Neural cell (in vitro differentiated cells): ENCODE results near the gene HIPK2. TPM values are rescaled to one million over a fixed set of nuclear protein-coding genes. Genes with fewer than 3 reads are reported as not detected.

Source experiments
- H2AFZ ChIP-seq: fragments of 200-600, 300-800 bp; sonication (generic), shearing (Covaris generic); 2 replicates; pipeline ENCODE4 v1.6.0; 2014; ENCODE audit warnings: low read depth, mild to moderate bottlenecking, antibody characterized with exemption, low read length, moderate library complexity
- H3F3A ChIP-seq: fragments of 200-600 bp; shearing (Covaris generic); 2 replicates; pipeline ENCODE4 v1.6.1; 2016; ENCODE audit warnings: mild to moderate bottlenecking, moderate library complexity, mixed read lengths, antibody characterized with exemption, low read length; ENCODE audit not compliant: insufficient read depth, poor library complexity, severe bottlenecking
- H3K27ac ChIP-seq: fragments of 200-600, 300-800 bp; sonication (generic), shearing (Covaris generic); 2 replicates; pipeline ENCODE4 v1.5.1; 2014; ENCODE audit warnings: mild to moderate bottlenecking, low read length, moderate library complexity
- H3K27me3 ChIP-seq: fragments of 300-800, 200-600 bp; sonication (generic), shearing (Covaris generic); 2 replicates; pipeline ENCODE4 v1.6.0; 2014; ENCODE audit warnings: mild to moderate bottlenecking, low read depth, low read length, moderate library complexity; ENCODE audit not compliant: insufficient read depth
- H3K36me3 ChIP-seq: fragments of 300-800, 200-600 bp; sonication (generic), shearing (Covaris generic); 2 replicates; pipeline ENCODE4 v1.5.1; 2014; ENCODE audit warnings: mild to moderate bottlenecking, antibody characterized with exemption, low read length, moderate library complexity; ENCODE audit not compliant: insufficient read depth
- H3K4me2 ChIP-seq: fragments of 300-800, 200-600 bp; sonication (generic), shearing (Covaris generic); 2 replicates; pipeline ENCODE4 v1.6.0; 2014; ENCODE audit warnings: mild to moderate bottlenecking, low read length
- H3K4me3 ChIP-seq: fragments of 300-800, 200-600 bp; sonication (generic), shearing (Covaris generic); 2 replicates; pipeline ENCODE4 v1.5.1; 2014; ENCODE audit warnings: mild to moderate bottlenecking, low read length, moderate library complexity
- H3K79me2 ChIP-seq: fragments of 200-600 bp; shearing (Covaris generic); replicated peaks from 2 replicates; pipeline ENCODE4 v1.6.0; 2014; ENCODE audit warnings: mild to moderate bottlenecking, low read length, moderate library complexity; ENCODE audit not compliant: insufficient read depth
- H3K9ac ChIP-seq: fragments of 300-800, 200-600 bp; sonication (generic), shearing (Covaris generic); 2 replicates; pipeline ENCODE4 v1.6.1; 2016; ENCODE audit warnings: mild to moderate bottlenecking, low read length, mixed read lengths
- H3K9me2 ChIP-seq: fragments of 200-600 bp; shearing (Covaris generic); 2 replicates; pipeline ENCODE4 v1.6.1; 2016; ENCODE audit warnings: mild to moderate bottlenecking, low read length, mixed read lengths; ENCODE audit not compliant: insufficient read depth
- H3K9me3 ChIP-seq: fragments of 200-600, 300-800 bp; sonication (generic), shearing (Covaris generic); 2 replicates; pipeline ENCODE4 v1.6.1; 2016; ENCODE audit warnings: mild to moderate bottlenecking, mixed run types, low read length, moderate library complexity, mixed read lengths
- H4K20me1 ChIP-seq: fragments of 200-600 bp; shearing (Covaris generic); 2 replicates; pipeline ENCODE4 v1.6.1; 2016; ENCODE audit warnings: mild to moderate bottlenecking, mixed run types; ENCODE audit not compliant: insufficient read depth
- EP300 ChIP-seq: fragments of 450-650 bp; conservative IDR thresholded peaks from 2 replicates; pipeline ENCODE4 v1.6.1; 2014; ENCODE audit warnings: antibody characterized with exemption, mild to moderate bottlenecking, moderate library complexity; ENCODE audit not compliant: poor library complexity, severe bottlenecking
- EZH2 ChIP-seq: fragments of 200-600, 300-800 bp; shearing (Covaris generic), sonication (generic); IDR thresholded peaks from 2 replicates; pipeline ENCODE4 v1.6.1; 2014; ENCODE audit warnings: antibody characterized with exemption, low read length, borderline replicate concordance, mild to moderate bottlenecking; ENCODE audit not compliant: insufficient read depth, poor library complexity, severe bottlenecking
- MXI1 ChIP-seq: fragments of 450-650 bp; conservative IDR thresholded peaks from 2 replicates; pipeline ENCODE4 v1.6.1; 2014; ENCODE audit warnings: antibody characterized with exemption, mild to moderate bottlenecking; ENCODE audit not compliant: poor library complexity, severe bottlenecking
- POLR2AphosphoS5 ChIP-seq: IDR thresholded peaks from 2 replicates; pipeline ENCODE4 v1.6.1; 2012
- RAD21 ChIP-seq: fragments of 450-650 bp; conservative IDR thresholded peaks from 2 replicates; pipeline ENCODE4 v1.6.1; 2014; ENCODE audit warnings: antibody characterized with exemption, mild to moderate bottlenecking, moderate library complexity
- SMC3 ChIP-seq: fragments of 450-650 bp; conservative IDR thresholded peaks from 2 replicates; pipeline ENCODE4 v1.6.1; 2014; ENCODE audit warnings: antibody characterized with exemption, mild to moderate bottlenecking, moderate library complexity; ENCODE audit not compliant: poor library complexity
- TAF1 ChIP-seq: IDR thresholded peaks from 2 replicates; pipeline ENCODE4 v1.6.1; 2012; ENCODE audit warnings: low read depth
- polyA plus RNA-seq: library from polyadenylated mRNA; depleted of rRNA; stranded (reverse); fragments of >200 nt; gene quantifications from 2 replicates; pipeline ENCODE4 v1.2.3, GENCODE V29; 2014
- TF ChIP-seq, protein P1 (sequence below): IDR thresholded peaks from 2 replicates; pipeline ENCODE4 v1.6.1; 2012; ENCODE audit warnings: borderline replicate concordance
- TF ChIP-seq, protein P2 (sequence below): fragments of 450-650 bp; IDR thresholded peaks from 2 replicates; pipeline ENCODE4 v1.5.1; 2014; ENCODE audit warnings: antibody characterized with exemption, mild to moderate bottlenecking, moderate library complexity; ENCODE audit not compliant: poor library complexity, severe bottlenecking

The HIPK2 gene
- polyA plus RNA-seq, 1 donor from 2014 or later: 8.5 TPM

DNA sequence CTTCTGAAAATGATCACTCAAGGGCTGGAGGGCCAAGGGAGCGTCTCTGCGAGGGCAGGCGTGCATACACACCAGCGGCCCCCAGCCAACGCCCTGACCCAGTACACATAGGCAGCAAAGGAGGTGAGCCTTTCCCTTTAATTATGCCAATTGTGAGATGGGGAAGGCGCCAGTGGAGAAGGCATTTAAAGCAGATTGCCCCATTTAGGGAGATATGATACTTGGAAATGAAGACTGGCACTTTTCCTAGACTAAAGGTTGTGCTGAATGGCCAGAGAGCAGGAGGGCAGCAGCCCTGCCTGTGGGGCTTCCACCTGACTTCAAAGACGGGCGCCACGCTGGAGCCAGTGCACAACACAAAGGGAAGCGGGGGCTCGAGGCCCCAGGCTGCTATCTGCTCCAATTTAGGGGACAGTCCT, 24.1 kb downstream of the HIPK2 start:
- Histone ChIP-seq H3K4me2 (no peak overlapping the region), H3K4me3 (no peak overlapping the region), H3K9me3 (no peaks in the 10 kb centered on the region), H3K9ac (no peak overlapping the region), H2AFZ (no peak overlapping the region), H3K79me2 (peaks cover 87% of the 10 kb centered on the region), H3F3A (no peaks in the 10 kb centered on the region), H3K27ac (no peak overlapping the region), H3K9me2 (no peaks in the 10 kb centered on the region), H3K36me3 (no peaks in the 10 kb centered on the region), H3K27me3 (no peaks in the 10 kb centered on the region), H4K20me1 (no peaks in the 10 kb centered on the region)
- TF ChIP-seq RAD21: no peak
- TF ChIP-seq, protein P1, sequence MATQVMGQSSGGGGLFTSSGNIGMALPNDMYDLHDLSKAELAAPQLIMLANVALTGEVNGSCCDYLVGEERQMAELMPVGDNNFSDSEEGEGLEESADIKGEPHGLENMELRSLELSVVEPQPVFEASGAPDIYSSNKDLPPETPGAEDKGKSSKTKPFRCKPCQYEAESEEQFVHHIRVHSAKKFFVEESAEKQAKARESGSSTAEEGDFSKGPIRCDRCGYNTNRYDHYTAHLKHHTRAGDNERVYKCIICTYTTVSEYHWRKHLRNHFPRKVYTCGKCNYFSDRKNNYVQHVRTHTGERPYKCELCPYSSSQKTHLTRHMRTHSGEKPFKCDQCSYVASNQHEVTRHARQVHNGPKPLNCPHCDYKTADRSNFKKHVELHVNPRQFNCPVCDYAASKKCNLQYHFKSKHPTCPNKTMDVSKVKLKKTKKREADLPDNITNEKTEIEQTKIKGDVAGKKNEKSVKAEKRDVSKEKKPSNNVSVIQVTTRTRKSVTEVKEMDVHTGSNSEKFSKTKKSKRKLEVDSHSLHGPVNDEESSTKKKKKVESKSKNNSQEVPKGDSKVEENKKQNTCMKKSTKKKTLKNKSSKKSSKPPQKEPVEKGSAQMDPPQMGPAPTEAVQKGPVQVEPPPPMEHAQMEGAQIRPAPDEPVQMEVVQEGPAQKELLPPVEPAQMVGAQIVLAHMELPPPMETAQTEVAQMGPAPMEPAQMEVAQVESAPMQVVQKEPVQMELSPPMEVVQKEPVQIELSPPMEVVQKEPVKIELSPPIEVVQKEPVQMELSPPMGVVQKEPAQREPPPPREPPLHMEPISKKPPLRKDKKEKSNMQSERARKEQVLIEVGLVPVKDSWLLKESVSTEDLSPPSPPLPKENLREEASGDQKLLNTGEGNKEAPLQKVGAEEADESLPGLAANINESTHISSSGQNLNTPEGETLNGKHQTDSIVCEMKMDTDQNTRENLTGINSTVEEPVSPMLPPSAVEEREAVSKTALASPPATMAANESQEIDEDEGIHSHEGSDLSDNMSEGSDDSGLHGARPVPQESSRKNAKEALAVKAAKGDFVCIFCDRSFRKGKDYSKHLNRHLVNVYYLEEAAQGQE: no peak
- no peak for TF ChIP-seq EP300
- no peak for TF ChIP-seq POLR2AphosphoS5
- TF ChIP-seq MXI1: no peak
- TF ChIP-seq SMC3: no peak
- TF ChIP-seq EZH2: no peak
- TF ChIP-seq TAF1: no peak
- TF ChIP-seq, protein P2, sequence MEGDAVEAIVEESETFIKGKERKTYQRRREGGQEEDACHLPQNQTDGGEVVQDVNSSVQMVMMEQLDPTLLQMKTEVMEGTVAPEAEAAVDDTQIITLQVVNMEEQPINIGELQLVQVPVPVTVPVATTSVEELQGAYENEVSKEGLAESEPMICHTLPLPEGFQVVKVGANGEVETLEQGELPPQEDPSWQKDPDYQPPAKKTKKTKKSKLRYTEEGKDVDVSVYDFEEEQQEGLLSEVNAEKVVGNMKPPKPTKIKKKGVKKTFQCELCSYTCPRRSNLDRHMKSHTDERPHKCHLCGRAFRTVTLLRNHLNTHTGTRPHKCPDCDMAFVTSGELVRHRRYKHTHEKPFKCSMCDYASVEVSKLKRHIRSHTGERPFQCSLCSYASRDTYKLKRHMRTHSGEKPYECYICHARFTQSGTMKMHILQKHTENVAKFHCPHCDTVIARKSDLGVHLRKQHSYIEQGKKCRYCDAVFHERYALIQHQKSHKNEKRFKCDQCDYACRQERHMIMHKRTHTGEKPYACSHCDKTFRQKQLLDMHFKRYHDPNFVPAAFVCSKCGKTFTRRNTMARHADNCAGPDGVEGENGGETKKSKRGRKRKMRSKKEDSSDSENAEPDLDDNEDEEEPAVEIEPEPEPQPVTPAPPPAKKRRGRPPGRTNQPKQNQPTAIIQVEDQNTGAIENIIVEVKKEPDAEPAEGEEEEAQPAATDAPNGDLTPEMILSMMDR: no peak

DNA sequence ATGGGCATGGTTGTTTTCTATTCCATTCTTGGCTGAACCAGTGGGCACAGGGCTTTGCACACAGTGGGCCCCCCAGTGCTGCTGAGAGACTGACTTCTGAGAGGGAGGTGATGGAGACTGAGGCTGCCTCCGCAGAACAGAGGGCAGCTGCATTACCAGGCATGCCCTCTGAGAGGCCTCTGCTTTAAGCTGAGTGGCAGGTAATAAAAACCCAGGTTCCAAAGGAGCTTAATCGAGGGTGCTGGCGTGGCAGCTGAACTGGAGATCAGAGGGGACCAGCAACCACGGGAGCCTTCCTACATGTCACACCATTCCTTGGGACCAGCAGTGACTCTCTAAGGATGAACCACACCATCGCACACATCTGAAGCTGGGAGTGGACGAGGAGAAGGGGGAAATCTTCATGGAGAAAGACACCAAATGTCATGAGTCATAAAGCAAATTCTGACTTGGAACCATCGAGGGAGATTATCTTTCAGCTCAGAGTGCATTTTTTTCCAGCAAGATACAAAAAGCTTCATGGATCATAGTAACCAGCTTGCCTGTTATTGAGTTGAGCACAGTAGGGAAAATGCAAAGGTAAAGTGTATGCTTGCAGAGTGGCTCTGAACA, 24.6 kb downstream of the HIPK2 start:
- no peak overlapping the region for H3K9ac ChIP-seq
- peaks cover 90% of the 10 kb centered on the region for H3K79me2 ChIP-seq
- H3K4me2 ChIP-seq: no peak overlapping the region

More for the DNA sequence above, 24.6 kb downstream of the HIPK2 start:
- Histone ChIP-seq H3K27ac (no peak overlapping the region), H4K20me1 (no peaks in the 10 kb centered on the region), H3K27me3 (no peaks in the 10 kb centered on the region), H3K36me3 (no peaks in the 10 kb centered on the region), H3K9me2 (no peaks in the 10 kb centered on the region), H2AFZ (no peak overlapping the region), H3F3A (no peaks in the 10 kb centered on the region), H3K4me3 (no peak overlapping the region), H3K9me3 (no peaks in the 10 kb centered on the region)
- no peak for TF ChIP-seq SMC3
- no peak for TF ChIP-seq EZH2
- no peak for TF ChIP-seq MXI1
- TF ChIP-seq TAF1: no peak
- no peak for TF ChIP-seq RAD21
- no peak for TF ChIP-seq EP300
- TF ChIP-seq, protein P2: no peak
- TF ChIP-seq, protein P1: no peak
- TF ChIP-seq POLR2AphosphoS5: no peak
